Neural crest cell (in vitro differentiated cells): ENCODE data around the gene CAT. TPM values are rescaled to one million over a fixed set of nuclear protein-coding genes. Genes with fewer than 3 reads are reported as not detected.
"Not testable (repeated sequence)": the region's sequence is repeated elsewhere in the genome, so short reads cannot be mapped to it uniquely, and the experiment has no call there.

Experiments used
- DNase-seq: peaks from one replicate; pipeline ENCODE4 v3.0.0; 2021; ENCODE audit warnings: low read depth, mixed read lengths, low spot score
- H3K27ac Mint-ChIP-seq: one replicate; pipeline ENCODE4 v1.8.0; 2021; ENCODE audit warnings: mild to moderate bottlenecking, mixed read lengths; ENCODE audit not compliant: unreplicated experiment
- H3K27me3 Mint-ChIP-seq: 2 replicates; pipeline ENCODE4 v1.8.0; 2021; ENCODE audit warnings: low read depth, mild to moderate bottlenecking, mixed read lengths
- H3K36me3 Mint-ChIP-seq: 2 replicates; pipeline ENCODE4 v1.8.0; 2021; ENCODE audit warnings: low read depth, mild to moderate bottlenecking, mixed read lengths
- H3K4me1 Mint-ChIP-seq: 2 replicates; pipeline ENCODE4 v1.8.0; 2021; ENCODE audit warnings: mixed read lengths
- H3K4me3 Mint-ChIP-seq: one replicate; pipeline ENCODE4 v1.8.0; 2021; ENCODE audit warnings: mild to moderate bottlenecking, mixed read lengths
- H3K9me3 Mint-ChIP-seq: 2 replicates; pipeline ENCODE4 v1.8.0; 2021; ENCODE audit warnings: mixed read lengths
- total RNA-seq: library from RNA; stranded (reverse); gene quantifications from 2 replicates; pipeline ENCODE4 v1.2.1, GENCODE V29; 2021
- TF ChIP-seq, protein P1 (sequence below): fragments of 200-600 bp; sonication (generic); conservative IDR thresholded peaks from 2 replicates; pipeline ENCODE4 v1.5.0; 2021; ENCODE audit warnings: antibody characterized with exemption, mild to moderate bottlenecking

The CAT gene
- total RNA-seq, 1 donor from 2014 or later = 30.6 TPM

DNA sequence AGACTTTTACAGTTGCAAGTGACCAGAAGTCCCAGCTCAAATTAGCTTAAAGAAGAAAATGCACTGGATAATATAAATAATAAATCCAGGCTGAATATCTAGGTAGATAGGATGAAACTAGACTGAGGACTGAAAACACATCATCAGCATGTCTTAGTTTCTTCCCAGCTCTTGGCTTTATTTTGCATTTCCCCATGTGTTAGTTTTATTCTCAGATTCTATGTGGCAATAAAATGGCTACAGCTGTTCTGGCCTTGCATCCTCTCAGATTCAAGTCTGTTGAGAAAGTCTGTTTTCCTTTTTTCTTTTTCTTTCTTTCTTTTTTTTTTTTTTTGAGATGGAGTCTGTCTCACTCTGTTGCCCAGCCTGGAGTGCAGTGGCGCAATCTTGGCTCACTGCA lies 22.6 kb upstream of the CAT start:
- Mint-ChIP-seq H3K36me3 (peaks cover 4% of the 10 kb centered on the region), H3K27ac (no peak overlapping the region), H3K4me1 (no peaks in the 10 kb centered on the region), H3K27me3 (peaks cover 16% of the 10 kb centered on the region), H3K9me3 (peaks cover 12% of the 10 kb centered on the region), H3K4me3 (no peak overlapping the region)
- no peak for DNase-seq
- TF ChIP-seq, protein P1, sequence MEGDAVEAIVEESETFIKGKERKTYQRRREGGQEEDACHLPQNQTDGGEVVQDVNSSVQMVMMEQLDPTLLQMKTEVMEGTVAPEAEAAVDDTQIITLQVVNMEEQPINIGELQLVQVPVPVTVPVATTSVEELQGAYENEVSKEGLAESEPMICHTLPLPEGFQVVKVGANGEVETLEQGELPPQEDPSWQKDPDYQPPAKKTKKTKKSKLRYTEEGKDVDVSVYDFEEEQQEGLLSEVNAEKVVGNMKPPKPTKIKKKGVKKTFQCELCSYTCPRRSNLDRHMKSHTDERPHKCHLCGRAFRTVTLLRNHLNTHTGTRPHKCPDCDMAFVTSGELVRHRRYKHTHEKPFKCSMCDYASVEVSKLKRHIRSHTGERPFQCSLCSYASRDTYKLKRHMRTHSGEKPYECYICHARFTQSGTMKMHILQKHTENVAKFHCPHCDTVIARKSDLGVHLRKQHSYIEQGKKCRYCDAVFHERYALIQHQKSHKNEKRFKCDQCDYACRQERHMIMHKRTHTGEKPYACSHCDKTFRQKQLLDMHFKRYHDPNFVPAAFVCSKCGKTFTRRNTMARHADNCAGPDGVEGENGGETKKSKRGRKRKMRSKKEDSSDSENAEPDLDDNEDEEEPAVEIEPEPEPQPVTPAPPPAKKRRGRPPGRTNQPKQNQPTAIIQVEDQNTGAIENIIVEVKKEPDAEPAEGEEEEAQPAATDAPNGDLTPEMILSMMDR = no peak

- TF ChIP-seq, protein P1 = no peak
- no peak overlapping the region for H3K27ac Mint-ChIP-seq
- peaks cover 4% of the 10 kb centered on the region for H3K36me3 Mint-ChIP-seq
- H3K9me3 Mint-ChIP-seq = peaks cover 9% of the 10 kb centered on the region
- peaks cover 16% of the 10 kb centered on the region for H3K27me3 Mint-ChIP-seq
- no peak overlapping the region for H3K4me3 Mint-ChIP-seq
- no peaks in the 10 kb centered on the region for H3K4me1 Mint-ChIP-seq
- no peak for DNase-seq
Observed at GRCh38 chr11:34416766-34417165, 22.0 kb upstream of the CAT start.

GRCh38 chr11:34417202-34417601 lies 21.5 kb upstream of the CAT start:
- H3K4me1 Mint-ChIP-seq = no peaks in the 10 kb centered on the region
- no peak overlapping the region for H3K27ac Mint-ChIP-seq
- H3K36me3 Mint-ChIP-seq = peaks cover 4% of the 10 kb centered on the region
- peaks cover 16% of the 10 kb centered on the region for H3K27me3 Mint-ChIP-seq
- H3K4me3 Mint-ChIP-seq = no peak overlapping the region
- DNase-seq = no peak
- TF ChIP-seq, protein P1 = no peak
- H3K9me3 Mint-ChIP-seq = peaks cover 7% of the 10 kb centered on the region

DNA sequence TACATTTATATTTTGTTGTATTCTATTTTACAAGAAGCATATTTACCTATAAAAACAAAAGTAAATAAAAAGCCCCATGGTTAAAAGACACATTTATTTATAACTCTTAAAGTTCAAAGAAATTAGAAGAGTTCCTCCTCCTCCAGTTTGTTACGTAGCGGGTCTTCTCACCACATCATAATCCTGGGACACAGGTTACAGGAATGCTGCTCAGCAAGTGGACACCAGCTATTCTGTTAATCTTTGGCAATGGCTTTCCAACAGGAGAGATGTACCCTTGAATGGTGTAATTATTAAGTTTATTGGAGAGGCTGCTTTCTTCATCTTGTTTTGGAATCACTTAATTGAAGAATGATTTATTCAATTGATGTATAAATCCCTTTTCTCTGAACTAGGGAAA lies 19.6 kb upstream of the CAT start:
- Mint-ChIP-seq H3K4me1 (no peaks in the 10 kb centered on the region), H3K4me3 (no peak overlapping the region), H3K27ac (no peak overlapping the region), H3K27me3 (peaks cover 16% of the 10 kb centered on the region), H3K36me3 (no peaks in the 10 kb centered on the region), H3K9me3 (no peaks in the 10 kb centered on the region)
- TF ChIP-seq, protein P1 = no peak
- DNase-seq = no peak

- Mint-ChIP-seq H3K27me3 (peaks cover 9% of the 10 kb centered on the region), H3K4me3 (no peak overlapping the region), H3K36me3 (no peaks in the 10 kb centered on the region), H3K27ac (no peak overlapping the region), H3K9me3 (no peaks in the 10 kb centered on the region), H3K4me1 (no peaks in the 10 kb centered on the region)
- TF ChIP-seq, protein P1 = no peak
- DNase-seq = no peak
Observed at GRCh38 chr11:34423300-34423699, 15.4 kb upstream of the CAT start.

- not testable (repeated sequence) for H3K9me3 Mint-ChIP-seq, H3K27me3 Mint-ChIP-seq, H3K36me3 Mint-ChIP-seq, H3K4me3 Mint-ChIP-seq, DNase-seq, H3K27ac Mint-ChIP-seq, H3K4me1 Mint-ChIP-seq
Observed at GRCh38 chr11:34424826-34425225, 13.9 kb upstream of the CAT start.
